Osteocyte (in vitro differentiated cells): ENCODE results near the gene RXRA. TPM values are rescaled to one million over a fixed set of nuclear protein-coding genes. Genes with fewer than 3 reads are reported as not detected.

Experiments used
- DNase-seq: peaks from one replicate; pipeline ENCODE4 v3.0.0; 2021; ENCODE audit warnings: mixed read lengths; ENCODE audit not compliant: unreplicated experiment; ENCODE audit errors: extremely low spot score
- H3K27ac Mint-ChIP-seq: one replicate; pipeline ENCODE4 v1.8.0; 2021; ENCODE audit warnings: mild to moderate bottlenecking, mixed read lengths; ENCODE audit not compliant: unreplicated experiment
- H3K27me3 Mint-ChIP-seq: one replicate; pipeline ENCODE4 v1.8.0; 2021; ENCODE audit warnings: mixed read lengths; ENCODE audit not compliant: unreplicated experiment
- H3K36me3 Mint-ChIP-seq: one replicate; pipeline ENCODE4 v1.8.0; 2021; ENCODE audit warnings: mixed read lengths; ENCODE audit not compliant: unreplicated experiment
- H3K4me1 Mint-ChIP-seq: one replicate; pipeline ENCODE4 v1.8.0; 2021; ENCODE audit warnings: mixed read lengths; ENCODE audit not compliant: unreplicated experiment
- H3K4me3 Mint-ChIP-seq: one replicate; pipeline ENCODE4 v1.8.0; 2021; ENCODE audit warnings: mild to moderate bottlenecking, moderate library complexity, mixed read lengths; ENCODE audit not compliant: unreplicated experiment
- H3K9me3 Mint-ChIP-seq: one replicate; pipeline ENCODE4 v1.8.0; 2021; ENCODE audit warnings: mixed read lengths; ENCODE audit not compliant: unreplicated experiment
- total RNA-seq: library from RNA; stranded (reverse); gene quantifications from 2 replicates; pipeline ENCODE4 v1.2.1, GENCODE V29; 2021
- TF ChIP-seq, protein P1 (sequence below): fragments of 200-600 bp; sonication (generic); IDR thresholded peaks from 2 replicates; pipeline ENCODE4 v1.5.0; 2021; ENCODE audit warnings: antibody characterized with exemption, mild to moderate bottlenecking, moderate library complexity

The RXRA gene
- total RNA-seq, 1 donor from 2014 or later = 82.2 TPM

DNA sequence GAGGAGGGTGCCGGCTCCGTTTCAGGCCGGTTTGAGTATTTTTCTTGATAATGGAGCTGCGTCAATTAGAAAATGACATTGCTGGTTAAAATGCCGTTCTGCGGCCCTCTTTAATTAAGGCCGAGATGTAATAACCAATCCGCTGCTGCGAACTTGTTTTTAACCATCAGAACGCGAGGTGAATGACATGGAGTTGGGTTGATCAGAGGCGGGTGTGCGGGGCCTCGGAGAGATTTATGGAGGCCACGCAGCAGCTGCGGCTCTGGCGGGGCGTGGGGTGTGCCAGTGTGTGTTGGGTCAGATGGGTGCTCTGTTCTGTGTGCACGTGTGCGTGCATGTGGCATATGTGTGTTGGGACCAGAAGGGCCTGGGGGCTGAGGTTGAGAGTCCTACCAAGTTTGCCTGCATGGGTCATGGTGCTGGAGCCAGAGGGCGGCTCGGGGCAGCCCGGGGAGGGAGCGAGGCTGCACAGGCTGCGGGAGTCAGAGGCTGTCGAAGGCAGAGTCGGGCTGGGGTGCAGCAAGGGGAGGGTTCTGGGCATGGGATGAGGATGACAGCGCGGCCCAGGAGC lies 25.4 kb downstream of the RXRA start:
- no peaks in the 10 kb centered on the region for H3K9me3 Mint-ChIP-seq
- H3K4me1 Mint-ChIP-seq = peaks cover 67% of the 10 kb centered on the region
- H3K4me3 Mint-ChIP-seq = no peak overlapping the region
- H3K27ac Mint-ChIP-seq = no peak overlapping the region
- no peaks in the 10 kb centered on the region for H3K27me3 Mint-ChIP-seq
- TF ChIP-seq, protein P1, sequence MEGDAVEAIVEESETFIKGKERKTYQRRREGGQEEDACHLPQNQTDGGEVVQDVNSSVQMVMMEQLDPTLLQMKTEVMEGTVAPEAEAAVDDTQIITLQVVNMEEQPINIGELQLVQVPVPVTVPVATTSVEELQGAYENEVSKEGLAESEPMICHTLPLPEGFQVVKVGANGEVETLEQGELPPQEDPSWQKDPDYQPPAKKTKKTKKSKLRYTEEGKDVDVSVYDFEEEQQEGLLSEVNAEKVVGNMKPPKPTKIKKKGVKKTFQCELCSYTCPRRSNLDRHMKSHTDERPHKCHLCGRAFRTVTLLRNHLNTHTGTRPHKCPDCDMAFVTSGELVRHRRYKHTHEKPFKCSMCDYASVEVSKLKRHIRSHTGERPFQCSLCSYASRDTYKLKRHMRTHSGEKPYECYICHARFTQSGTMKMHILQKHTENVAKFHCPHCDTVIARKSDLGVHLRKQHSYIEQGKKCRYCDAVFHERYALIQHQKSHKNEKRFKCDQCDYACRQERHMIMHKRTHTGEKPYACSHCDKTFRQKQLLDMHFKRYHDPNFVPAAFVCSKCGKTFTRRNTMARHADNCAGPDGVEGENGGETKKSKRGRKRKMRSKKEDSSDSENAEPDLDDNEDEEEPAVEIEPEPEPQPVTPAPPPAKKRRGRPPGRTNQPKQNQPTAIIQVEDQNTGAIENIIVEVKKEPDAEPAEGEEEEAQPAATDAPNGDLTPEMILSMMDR = no peak
- no peak for DNase-seq
- no peaks in the 10 kb centered on the region for H3K36me3 Mint-ChIP-seq

- Mint-ChIP-seq H3K36me3 (no peaks in the 10 kb centered on the region), H3K27me3 (no peaks in the 10 kb centered on the region), H3K27ac (no peak overlapping the region), H3K9me3 (no peaks in the 10 kb centered on the region), H3K4me1 (peaks cover 65% of the 10 kb centered on the region), H3K4me3 (no peak overlapping the region)
- TF ChIP-seq, protein P1 = no peak
- DNase-seq = no peak
Observed at GRCh38 chr9:134352247-134352933, 26.1 kb downstream of the RXRA start.

GRCh38 chr9:134353539-134353938 lies 27.3 kb downstream of the RXRA start:
- TF ChIP-seq, protein P1 = no peak
- Mint-ChIP-seq H3K27ac (no peak overlapping the region), H3K36me3 (no peaks in the 10 kb centered on the region), H3K27me3 (no peaks in the 10 kb centered on the region), H3K4me1 (peaks cover 61% of the 10 kb centered on the region), H3K9me3 (no peaks in the 10 kb centered on the region), H3K4me3 (no peak overlapping the region)
- no peak for DNase-seq

DNA sequence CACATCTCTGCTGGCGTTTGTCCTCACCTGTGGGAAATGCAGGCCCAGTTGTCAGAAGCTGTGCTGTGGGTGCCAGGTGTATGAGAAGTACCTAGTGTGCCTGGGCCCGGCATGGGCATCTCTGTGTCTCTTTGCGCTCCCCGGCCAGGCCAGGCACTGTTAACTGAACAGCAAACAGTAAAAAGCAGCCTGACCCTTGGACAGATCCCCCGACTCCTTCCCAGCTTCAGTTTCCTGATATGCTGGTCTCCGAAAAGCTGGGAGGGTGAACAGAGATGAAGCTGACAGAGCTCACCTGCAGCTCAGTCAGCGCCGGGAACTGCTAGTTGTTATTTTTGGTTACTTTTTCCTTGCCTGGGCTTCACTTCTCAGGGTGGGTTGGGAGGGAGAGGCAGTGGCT lies 28.9 kb downstream of the RXRA start:
- H3K4me3 Mint-ChIP-seq = no peak overlapping the region
- H3K27ac Mint-ChIP-seq = no peak overlapping the region
- TF ChIP-seq, protein P1 = no peak
- DNase-seq = no peak
- H3K9me3 Mint-ChIP-seq = no peaks in the 10 kb centered on the region
- no peaks in the 10 kb centered on the region for H3K27me3 Mint-ChIP-seq
- H3K4me1 Mint-ChIP-seq = peaks cover 57% of the 10 kb centered on the region
- no peaks in the 10 kb centered on the region for H3K36me3 Mint-ChIP-seq

DNA sequence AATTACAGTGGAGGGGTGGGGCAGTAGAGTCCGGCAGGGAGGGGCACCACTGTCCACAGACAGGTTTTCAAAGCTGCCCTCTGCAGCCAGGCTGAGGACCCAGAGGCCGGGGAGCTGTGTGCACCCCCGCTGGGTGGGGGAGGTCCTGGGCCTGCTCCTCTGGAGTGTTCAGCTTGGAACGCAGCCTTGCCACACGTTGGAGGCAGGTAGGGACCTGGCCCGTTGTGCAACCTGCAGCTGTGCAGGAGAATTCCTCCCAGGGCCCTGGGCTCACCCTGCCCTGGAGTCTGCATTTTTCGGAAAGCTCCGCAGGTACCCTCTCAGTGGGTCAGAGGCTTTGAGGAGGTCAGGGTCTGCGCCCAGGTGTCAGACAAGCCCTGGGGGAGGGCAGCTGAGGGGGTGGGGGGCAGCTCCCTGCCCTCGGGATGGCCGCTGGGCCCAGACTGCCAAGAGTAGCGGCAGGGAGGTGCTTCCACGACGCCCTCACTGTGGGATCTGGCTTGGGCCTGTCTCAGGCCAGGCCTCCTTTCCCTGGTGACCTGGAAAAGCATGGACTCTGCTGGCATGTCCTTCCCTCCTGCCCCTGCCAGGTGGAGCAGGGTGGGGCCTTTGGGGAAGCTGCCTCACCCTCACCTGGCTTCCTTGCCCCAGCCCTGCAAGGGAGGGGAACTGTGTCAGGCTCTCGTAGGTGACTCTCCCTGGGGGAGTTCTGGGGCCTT lies 29.5 kb downstream of the RXRA start:
- DNase-seq = no peak
- Mint-ChIP-seq H3K36me3 (no peaks in the 10 kb centered on the region), H3K9me3 (no peaks in the 10 kb centered on the region), H3K27me3 (no peaks in the 10 kb centered on the region), H3K27ac (no peak overlapping the region), H3K4me1 (peaks cover 51% of the 10 kb centered on the region), H3K4me3 (no peak overlapping the region)
- TF ChIP-seq, protein P1 = no peak
